ENCODE results near the gene LCN12. TPM values are rescaled to one million over a fixed set of nuclear protein-coding genes. Genes with fewer than 3 reads are reported as not detected.

Gene LCN12
- polyA plus RNA-seq, 1 donor: 0.71 TPM

DNA sequence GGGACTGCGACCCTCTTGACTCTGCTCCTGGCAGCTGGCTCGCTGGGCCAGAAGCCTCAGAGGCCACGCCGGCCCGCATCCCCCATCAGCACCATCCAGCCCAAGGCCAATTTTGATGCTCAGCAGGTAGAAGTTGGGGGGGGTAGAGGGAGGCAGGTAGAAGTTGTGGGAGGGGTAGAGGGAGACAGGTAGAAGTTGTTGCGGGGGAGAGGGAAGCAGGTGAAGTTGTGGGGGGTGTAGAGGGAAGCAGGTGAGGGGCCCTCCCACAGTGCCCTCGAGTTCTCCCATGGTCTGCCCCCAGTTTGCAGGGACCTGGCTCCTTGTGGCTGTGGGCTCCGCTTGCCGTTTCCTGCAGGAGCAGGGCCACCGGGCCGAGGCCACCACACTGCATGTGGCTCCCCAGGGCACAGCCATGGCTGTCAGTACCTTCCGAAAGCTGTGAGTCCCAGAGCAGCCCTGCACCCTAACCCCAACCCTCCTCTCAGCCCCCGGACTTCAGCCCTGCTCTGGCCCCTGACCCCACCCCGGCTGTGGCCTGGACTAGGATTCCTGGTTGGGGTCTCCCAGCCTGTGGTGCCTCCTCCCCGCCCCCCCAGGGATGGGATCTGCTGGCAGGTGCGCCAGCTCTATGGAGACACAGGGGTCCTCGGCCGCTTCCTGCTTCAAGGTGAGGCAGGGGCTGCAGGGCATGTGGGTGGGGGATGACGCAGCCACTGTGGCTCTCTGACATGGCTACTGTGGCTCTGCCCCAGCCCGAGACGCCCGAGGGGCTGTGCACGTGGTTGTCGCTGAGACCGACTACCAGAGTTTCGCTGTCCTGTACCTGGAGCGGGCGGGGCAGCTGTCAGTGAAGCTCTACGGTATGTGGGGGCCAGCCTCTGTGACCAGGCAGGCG lies 6.5 kb upstream of the LCN12 start:
- DNase-seq (ENCODE audit: low read depth): no peak

DNA sequence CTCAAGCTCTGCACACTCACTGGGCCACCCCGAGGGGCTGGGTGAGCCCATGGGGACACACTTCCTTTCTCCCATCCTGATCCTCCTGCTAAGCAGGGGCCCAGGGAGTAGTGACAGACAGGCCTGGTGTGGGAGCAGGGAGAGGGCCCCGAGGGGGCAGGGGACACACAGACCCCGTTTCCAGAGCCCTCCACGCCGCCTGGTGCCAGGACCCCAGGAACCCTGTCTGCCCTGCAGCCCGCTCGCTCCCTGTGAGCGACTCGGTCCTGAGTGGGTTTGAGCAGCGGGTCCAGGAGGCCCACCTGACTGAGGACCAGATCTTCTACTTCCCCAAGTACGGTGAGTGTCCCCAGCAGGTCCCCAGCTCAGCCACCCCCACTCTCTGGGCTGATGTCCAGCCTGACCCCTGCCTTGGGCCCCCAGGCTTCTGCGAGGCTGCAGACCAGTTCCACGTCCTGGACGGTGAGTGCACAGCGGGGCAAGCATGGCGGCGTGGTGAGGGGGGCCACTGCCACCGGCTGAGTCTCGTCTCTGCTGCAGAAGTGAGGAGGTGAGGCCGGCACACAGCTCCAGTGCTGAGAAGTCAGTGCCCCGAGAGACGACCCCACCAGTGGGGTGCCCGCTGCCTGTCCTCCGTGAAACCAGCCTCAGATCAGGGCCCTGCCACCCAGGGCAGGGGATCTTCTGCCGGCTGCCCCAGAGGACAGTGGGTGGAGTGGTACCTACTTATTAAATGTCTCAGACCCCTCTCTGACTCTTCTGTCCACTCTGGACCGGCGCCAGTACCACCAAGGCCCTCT lies 5.6 kb upstream of the LCN12 start:
- no peak for DNase-seq (ENCODE audit: low read depth)

DNA sequence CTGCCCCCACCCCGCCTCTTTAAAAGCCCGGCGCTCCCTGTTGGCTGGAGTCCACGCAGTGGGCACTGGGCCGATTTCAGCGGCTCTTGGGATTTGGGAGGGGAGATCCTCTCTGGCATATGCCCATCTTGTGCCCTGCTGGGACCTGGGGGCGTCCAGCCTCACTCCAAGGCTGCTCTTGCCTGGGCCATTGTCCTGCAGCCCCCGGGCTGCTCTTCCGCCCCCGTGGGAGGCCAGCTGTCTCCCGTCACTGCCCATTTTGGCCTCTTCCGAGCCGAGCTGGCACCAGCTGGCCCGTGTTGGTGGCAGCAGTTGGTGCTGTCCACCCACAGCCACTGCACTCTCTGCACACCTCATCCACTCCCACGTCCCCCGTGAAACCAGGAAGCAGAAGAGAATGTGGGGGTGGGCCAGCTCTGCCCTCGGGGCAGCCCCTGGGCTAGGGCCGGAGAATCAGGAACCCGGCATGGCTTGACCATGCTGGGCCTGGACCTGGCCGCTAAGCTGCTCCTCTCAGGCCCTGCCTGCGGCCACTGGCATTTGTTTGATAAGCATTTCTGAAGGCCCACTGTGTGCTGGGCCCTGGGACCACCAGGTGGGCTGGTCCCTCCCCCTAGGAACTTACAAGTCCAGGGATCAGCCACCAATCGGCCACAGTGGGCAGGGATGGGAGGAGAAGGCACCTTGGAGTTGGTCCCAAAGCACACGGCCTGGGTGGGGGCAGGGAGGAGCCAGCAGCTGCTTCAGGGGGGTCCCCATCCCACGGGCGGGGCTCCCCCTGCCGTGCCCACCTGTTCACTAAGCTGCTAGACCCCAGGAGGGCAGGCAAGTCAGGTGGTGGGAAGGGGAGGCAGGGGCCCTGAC lies 4.8 kb upstream of the LCN12 start:
- no peak for DNase-seq (ENCODE audit: low read depth)

DNA sequence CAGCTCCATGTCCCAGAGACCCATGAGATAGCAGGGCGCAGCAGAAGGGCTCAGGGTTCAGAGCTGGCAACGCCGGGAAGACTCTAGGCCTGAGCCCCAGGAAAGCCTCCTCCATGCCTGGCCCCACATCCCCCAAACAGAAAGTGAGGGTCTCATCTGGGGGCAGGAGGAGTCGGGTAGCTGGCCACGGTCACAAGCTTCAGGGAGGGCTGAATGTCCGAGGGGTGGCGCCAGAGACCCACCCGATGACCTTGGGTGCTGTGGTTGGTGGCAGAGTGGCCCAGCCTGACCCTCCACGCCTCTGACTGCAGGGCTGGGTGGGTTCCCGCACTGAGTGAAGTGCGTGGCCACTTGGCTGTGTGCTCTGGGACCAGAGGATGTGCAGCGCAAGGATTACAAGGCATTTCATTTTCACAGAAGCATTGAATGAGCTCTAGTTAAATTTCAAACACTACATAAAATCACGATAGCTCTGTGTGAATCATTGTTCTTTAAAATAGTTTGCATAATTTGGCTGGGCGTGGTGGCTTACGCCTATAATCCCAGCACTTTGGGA lies 4.0 kb upstream of the LCN12 start:
- no peak for DNase-seq (ENCODE audit: low read depth)

DNA sequence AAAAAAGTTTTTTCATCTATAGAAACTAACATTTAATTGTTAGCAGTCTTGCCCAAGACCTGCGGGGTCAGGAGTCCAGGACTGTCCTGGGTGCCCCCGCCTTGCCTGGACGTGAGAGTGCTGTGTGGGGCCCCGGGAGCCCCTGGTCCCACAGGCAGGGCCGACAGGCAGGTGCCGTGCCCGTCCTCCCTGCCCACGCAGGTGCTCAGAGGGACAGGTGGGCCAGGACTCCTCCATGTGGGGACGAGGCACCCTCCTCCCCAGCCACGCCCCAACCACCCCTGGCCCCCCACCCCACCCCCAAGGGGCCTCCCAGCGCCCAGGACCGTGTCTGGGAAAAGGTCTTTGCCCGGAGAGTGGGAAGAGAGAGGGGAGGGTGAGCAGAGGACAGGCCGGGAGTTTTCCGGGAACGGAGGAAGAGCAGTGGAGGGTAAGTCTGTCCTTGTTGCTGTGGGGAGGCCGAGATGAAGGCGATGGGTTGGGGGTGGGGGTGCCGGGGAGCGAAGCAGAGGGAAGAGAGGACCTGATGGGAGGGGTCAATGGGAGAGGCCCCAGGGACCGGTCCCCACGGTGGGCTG lies 2.7 kb upstream of the LCN12 start:
- no peak for DNase-seq (ENCODE audit: low read depth)

DNA sequence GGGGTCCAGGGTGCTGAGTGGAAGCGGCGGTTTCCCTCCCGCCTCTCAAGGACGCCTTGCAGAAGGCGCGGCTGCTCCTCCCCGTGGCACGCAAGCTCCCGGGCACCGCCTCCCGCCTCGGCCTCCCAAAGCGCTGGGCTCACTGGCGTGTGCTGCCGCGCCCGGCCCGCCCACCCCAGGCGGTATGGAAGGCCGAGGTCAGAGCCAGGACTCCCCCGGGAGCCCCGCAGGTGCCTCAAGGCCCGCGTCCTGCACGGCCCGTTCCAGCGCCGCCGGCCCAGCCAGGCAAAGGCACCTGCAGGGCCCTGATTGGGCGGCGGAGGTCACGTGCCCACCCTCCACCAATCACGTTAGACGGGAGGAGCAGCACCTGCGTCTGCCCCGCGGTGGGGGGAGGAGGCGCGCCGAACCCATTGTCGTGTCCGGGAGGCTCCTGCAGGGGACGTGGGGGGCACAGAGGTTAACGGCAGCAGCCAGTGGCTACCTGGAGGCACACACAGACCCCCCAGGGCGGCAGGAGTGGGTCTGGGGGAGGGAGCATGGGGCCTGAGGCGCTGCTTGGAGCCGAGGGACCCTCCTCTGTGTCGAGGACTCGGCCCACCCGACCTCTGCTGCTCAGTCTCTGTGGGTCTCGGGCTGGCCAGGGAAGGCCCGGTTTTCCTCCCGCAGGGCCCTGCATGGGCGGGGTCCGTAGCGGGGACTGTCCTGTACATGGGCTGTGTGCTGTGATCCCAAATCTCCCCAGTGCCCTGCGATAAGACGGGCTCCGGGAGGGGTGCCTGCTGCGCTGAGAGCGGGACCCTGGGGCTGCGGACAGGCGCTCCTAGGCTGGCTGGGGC lies 2.0 kb upstream of the LCN12 start:
- DNase-seq (ENCODE audit: low read depth): no peak

DNA sequence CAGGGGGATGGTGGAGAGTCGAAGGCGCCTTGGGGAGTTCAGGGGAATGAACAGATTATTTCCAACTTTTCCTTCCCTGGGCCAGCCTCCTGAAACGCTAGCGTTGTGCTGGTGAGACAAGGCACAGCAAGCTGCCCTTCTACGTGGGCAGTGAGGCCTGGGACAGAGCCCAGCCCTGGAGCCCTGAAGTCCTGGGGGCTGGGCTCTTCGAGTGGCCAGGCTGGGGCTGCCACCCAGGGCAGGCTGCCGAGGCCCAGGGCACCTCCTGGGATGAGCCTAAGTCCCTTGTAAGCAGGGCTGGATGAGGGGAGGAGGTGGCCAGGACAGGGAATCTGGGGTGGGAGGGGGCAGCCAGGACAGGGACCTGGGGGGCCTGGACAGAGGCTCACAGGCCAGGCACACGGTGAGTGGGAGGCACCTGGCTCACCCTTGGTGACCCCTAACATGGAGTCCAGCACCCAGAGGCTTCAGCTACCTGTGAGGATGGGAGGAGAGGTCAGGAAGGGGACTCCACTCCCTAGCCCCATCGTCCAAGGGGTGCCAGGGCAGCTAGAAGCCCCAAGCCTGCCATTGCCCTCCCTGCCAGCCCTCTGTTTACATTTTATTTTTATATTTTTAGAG lies 1.3 kb upstream of the LCN12 start:
- DNase-seq (ENCODE audit: low read depth): no peak

DNA sequence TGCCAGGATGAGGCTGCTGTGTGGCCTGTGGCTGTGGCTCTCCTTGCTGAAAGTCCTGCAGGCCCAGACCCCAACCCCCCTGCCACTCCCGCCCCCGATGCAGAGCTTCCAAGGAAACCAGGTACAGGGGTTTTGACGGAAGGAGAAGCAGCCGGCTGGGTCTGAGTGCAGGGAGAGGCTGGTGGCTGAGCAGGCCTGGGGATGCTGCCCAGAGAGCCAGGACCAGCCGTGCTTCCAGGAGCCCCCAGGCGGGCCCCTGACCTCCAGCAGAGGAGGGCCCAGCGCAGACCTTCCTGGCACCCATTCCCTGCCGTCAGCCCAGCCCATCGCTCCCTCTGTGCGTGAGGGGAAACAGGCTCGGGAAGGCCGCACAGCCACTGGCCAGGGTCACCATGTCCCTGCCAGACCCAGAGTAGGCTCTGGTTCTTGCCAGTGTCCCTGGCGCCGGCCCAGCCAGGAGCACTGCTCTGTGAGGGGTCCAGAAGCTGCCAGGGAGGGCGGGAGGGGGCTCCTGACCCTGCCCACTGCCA lies 313 bp downstream of the LCN12 start:
- no peak for DNase-seq (ENCODE audit: low read depth)

DNA sequence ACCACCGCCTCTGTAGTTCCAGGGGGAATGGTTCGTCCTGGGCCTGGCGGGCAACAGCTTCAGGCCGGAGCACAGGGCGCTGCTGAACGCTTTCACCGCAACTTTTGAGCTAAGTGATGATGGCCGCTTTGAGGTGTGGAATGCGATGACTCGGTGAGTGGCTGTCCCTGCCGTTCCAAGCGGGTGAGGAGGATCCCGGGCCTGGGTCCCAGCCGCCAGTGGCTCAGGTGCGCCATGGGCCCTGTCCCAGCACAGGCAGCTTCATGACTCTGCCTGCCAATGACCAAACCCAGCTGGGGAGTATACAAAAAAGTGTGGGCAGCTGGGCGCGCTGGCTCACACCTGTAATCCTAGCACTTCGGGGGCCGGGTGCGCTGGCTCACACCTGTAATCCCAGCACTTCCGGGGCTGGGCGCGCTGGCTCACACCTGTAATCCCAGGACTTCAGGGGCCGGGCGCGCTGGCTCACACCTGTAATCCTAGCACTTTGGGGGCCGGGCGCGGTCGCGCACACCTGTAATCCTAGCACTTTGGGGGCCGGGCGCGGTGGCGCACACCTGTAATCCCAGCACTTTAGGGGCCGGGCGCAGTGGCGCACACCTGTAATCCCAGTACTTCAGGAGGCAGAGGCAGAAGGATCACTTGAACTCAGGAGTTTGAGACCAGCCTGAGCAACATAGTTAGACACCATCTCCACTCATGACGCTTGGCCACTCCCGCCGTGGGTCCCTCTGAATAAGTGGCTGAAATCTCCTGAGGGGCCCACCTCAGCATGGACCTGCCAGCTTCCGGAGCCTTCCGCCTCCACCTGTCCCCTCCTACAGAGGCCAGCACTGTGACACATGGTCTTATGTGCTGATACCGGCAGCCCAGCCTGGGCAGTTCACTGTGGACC lies 1.1 kb downstream of the LCN12 start:
- no peak for DNase-seq (ENCODE audit: low read depth)

DNA sequence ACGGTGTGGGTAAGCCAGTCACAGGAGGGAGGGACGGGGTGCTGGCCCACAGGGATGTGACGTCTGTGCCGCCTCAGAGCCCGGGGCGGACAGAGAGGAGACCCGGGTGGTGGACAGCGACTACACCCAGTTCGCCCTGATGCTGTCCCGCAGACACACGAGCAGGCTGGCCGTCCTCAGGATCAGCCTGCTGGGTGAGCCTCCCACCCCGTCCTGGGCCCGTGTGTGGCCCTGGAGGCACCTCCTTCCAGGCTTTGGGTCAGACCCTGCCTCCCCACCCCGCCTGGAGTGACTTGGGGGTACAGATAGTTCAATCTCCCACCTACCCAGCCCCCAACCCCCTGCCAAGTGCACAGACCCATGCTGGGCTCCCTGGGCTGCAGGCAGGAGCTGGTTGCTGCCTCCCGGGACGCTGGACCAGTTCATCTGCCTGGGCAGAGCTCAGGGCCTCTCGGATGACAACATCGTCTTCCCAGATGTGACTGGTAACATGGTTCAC lies 1.7 kb downstream of the LCN12 start:
- DNase-seq (ENCODE audit: low read depth): no peak

DNA sequence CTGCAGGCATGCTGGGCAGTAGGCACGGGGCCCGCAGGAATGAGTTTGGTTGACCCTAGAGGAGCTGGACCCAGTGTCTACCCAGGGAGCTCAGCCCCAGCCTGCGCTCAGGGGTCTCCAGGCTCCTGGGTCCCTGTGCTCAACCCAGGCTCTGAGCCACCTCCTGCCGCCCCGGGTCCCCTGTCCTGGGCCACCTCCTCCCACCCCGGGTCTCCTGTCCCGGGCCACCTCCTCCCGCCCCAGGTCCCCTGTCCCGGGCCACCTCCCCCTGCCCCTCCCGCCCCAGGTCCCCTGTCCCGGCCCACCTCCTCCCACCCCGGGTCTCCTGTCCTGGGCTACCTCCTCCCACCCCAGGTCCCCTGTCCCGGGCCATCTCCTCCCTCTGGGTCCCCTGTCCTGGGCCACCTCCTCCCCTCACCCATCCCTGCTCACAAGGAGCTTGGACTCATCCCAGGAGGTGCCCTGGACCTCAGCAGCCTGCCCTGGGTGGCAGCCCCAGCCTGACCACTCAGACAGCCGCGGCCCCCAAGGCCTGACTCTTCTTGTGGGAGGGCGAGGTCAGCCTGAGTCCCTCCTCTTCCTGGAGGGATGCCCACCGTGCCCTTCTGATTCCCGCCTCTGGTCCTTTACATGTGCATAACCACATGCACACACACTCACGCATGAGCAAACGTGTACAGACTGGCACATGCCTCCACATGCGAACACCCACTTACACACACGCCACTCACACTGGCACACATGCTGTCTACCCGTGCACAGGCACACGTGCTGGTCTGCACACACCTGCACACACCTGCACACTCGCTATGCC lies 2.4 kb downstream of the LCN12 start:
- DNase-seq (ENCODE audit: low read depth): no peak

DNA sequence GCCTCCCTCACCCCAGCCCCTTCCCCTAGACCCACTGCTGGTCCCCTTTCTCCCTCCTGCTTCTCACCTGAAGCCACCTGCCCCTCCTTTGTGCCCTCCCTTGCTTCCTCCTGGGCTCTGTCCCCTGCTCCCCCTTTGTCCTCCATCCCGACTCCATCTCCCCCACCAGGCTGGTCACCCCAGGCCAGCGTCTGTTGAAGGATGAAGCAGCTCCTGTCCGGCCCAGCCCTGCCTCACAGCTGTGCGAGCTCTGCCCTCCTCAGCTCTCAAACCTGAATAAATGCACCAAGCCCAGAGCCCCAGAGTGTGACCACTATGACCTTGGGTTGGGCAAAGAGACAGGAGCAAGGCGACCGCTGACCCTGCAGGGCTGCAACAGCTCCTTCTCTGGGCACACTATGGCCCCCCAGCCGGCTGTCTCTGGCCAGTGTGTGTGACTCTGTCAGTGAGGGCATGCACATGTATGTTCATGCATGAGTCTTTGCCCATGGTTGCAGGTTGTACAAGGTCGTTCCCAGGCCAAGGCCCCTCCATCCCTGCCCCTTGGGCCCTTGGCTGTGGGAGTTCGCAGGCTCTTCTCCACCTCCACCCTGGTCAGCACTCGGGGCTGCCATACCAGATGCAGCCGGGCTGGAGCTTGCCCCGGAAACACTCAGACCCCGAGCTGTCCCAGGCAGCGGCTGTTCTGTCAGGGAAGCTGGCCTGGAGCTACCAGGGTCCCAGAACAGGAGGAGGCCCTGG lies 3.3 kb downstream of the LCN12 start:
- DNase-seq (ENCODE audit: low read depth): no peak

DNA sequence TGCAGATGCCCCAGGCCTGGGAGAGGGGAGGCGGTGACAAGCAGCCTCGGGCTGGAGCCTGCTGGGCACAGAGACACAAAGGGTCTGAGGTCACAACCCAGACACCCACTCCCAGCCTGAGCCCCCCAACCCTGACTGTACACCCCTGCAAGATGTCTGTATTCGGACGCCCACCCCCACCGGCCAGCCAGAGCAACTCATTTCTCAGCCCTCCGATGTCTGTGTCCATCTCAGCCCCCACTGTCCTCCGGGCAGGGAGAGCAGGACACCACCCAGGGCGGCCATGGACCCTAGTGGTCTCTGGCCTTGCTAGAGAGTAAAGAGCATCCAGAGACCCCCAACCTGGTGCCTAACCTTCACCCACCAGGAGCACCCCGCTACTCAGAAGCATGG lies 3.9 kb downstream of the LCN12 start:
- DNase-seq (ENCODE audit: low read depth): no peak

DNA sequence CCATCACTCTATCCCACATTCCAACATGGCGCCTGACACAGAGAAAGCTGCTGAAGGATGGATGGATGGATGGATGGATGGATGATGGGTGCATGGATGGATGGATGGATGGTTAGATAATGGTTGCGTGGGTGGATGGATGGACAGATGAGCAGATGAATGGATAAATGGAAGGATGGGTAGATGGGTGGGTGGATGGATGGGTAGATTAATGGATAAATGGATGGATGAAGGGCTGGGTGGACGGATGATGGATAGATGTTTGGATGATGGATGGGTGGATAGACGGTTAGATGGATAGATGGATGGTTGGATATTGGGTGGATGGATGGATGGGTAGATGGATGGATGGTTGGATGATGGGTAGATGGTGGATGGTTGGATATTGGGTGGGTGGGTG lies 4.5 kb downstream of the LCN12 start:
- no peak for DNase-seq (ENCODE audit: low read depth)

DNA sequence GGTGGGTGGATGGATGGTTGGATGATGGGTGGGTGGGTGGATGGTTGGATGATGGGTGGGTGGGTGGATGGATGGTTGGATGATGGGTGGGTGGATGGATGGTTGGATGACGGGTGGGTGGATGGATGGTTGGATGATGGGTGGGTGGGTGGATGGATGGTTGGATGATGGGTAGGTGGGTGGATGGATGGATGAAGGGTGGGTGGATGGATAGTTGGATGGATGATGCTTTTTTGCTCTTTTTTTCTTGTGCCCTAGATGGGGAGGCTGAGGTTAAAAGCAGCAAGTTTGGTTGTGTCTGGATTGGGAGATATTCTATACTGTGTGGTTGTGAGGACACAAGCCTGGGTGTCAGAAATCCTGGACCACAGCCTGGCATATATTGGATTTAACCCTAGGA lies 5.4 kb downstream of the LCN12 start:
- no peak for DNase-seq (ENCODE audit: low read depth)

DNA sequence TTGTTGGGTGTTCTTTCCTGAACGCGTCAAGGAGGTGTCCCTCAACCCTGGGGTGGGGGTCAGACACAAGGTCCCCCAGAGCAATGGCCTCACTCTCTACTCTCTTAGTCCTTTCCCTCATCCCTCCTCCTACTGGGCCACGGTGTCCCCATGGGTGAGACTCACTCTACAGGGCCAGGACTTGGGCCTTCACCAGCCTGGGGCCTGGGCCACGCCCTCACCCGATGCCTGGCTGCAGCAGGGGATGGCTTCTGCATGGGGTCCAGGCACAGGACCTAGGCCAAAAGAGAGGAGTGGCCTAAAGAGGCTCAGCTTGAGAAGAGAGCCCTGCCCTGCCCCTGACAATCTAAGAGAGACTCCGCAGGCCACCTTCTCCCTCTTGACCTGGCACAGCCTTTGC lies 5.8 kb downstream of the LCN12 start:
- no peak for DNase-seq (ENCODE audit: low read depth)

DNA sequence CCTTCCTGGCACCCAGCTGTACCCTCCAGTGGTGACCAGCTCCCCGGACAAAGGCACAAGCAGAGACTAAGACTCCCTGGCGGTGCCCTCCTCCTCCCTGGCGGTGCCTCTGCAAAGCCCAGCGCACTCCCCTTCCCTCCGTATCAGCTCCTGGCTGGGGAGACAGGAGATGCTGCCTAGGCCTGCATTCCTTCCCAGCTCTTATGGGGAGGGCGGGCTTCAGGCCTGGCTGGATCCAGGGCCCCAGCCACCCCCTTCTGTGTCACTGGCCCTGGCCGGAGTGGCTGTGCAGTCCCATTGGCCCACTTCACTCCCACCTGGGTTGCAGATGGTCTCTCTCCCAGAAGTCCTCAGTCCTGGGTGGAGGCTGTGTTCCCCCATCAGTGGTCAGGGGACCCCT lies 6.4 kb downstream of the LCN12 start:
- DNase-seq (ENCODE audit: low read depth): no peak

Data from forelimb muscle (tissue), 1 donor.